ACC112 (cell line): ENCODE data around the gene POR.
A peak's percentile ranks its signal among the peaks of the same experiment; 100 is the strongest.
"Not testable (repeated sequence)": the region's sequence is repeated elsewhere in the genome, so short reads cannot be mapped to it uniquely, and the experiment has no call there.

ENCODE experiments used
- H2AFZ ChIP-seq: fragments of 200-600 bp; sonication (generic); one replicate; pipeline ENCODE4 v1.6.0; 2017; ENCODE audit warnings: antibody characterized with exemption, low read length; ENCODE audit not compliant: unreplicated experiment
- H3K27ac ChIP-seq: fragments of 200-600 bp; sonication (generic); 2 replicates; pipeline ENCODE4 v1.5.1; 2014; ENCODE audit warnings: low read depth, mild to moderate bottlenecking, antibody characterized with exemption, low read length, moderate library complexity
- H3K27me3 ChIP-seq: fragments of 200-600 bp; sonication (generic); 2 replicates; pipeline ENCODE4 v1.6.1; 2014; ENCODE audit warnings: mild to moderate bottlenecking, antibody characterized with exemption, low read length, moderate library complexity, mixed read lengths; ENCODE audit not compliant: insufficient read depth
- H3K36me3 ChIP-seq: fragments of 200-600 bp; sonication (generic); 2 replicates; pipeline ENCODE4 v1.6.1; 2016; ENCODE audit warnings: mild to moderate bottlenecking, antibody characterized with exemption, low read length, moderate library complexity, mixed read lengths; ENCODE audit not compliant: insufficient read depth
- H3K4me1 ChIP-seq: fragments of 200-600 bp; sonication (generic); one replicate; pipeline ENCODE4 v1.6.1; 2016; ENCODE audit warnings: low read length, mixed read lengths; ENCODE audit not compliant: insufficient read depth, unreplicated experiment, control insufficient read depth
- H3K4me3 ChIP-seq: fragments of 200-600 bp; sonication (generic); 2 replicates; pipeline ENCODE4 v1.5.1; 2014; ENCODE audit warnings: mild to moderate bottlenecking, low read depth, low read length
- H3K79me2 ChIP-seq: fragments of 200-600 bp; sonication (generic); one replicate; pipeline ENCODE4 v1.6.0; 2016; ENCODE audit warnings: low read length; ENCODE audit not compliant: control insufficient read depth, unreplicated experiment, insufficient read depth

POR gene

GRCh38 chr7:75914655-75915415 lies at the start of gene POR:
Gene POR (plus strand): TSS chr7:75915155. CDS start chr7:75954002, 38,847 bp downstream.
- no peaks in the 10 kb centered on the region for H3K36me3 ChIP-seq
- no peaks in the 10 kb centered on the region for H3K4me1 ChIP-seq
- peak within 1 kb of the TSS; percentile 83 for H2AFZ ChIP-seq
- no peaks in the 10 kb centered on the region for H3K27me3 ChIP-seq
- peak within 1 kb of the TSS; percentile 16; the same call in 1 of the 2 replicates for H3K27ac ChIP-seq
- H3K79me2 ChIP-seq: peaks cover 45% of the 10 kb centered on the region
- H3K4me3 ChIP-seq: peak within 1 kb of the TSS; percentile 99

- H3K27ac ChIP-seq: no peak overlapping the region
- peaks cover 9% of the 10 kb centered on the region for H3K4me1 ChIP-seq
- no peak overlapping the region for H2AFZ ChIP-seq
- no peaks in the 10 kb centered on the region for H3K36me3 ChIP-seq
- no peaks in the 10 kb centered on the region for H3K27me3 ChIP-seq
- H3K4me3 ChIP-seq: 0 out of 2 replicates have a peak overlapping the region, but pooled peaks have one; percentile 24
- H3K79me2 ChIP-seq: no peaks in the 10 kb centered on the region
Measured at GRCh38 chr7:75866114-75866488, 48.9 kb upstream of the POR start.

DNA sequence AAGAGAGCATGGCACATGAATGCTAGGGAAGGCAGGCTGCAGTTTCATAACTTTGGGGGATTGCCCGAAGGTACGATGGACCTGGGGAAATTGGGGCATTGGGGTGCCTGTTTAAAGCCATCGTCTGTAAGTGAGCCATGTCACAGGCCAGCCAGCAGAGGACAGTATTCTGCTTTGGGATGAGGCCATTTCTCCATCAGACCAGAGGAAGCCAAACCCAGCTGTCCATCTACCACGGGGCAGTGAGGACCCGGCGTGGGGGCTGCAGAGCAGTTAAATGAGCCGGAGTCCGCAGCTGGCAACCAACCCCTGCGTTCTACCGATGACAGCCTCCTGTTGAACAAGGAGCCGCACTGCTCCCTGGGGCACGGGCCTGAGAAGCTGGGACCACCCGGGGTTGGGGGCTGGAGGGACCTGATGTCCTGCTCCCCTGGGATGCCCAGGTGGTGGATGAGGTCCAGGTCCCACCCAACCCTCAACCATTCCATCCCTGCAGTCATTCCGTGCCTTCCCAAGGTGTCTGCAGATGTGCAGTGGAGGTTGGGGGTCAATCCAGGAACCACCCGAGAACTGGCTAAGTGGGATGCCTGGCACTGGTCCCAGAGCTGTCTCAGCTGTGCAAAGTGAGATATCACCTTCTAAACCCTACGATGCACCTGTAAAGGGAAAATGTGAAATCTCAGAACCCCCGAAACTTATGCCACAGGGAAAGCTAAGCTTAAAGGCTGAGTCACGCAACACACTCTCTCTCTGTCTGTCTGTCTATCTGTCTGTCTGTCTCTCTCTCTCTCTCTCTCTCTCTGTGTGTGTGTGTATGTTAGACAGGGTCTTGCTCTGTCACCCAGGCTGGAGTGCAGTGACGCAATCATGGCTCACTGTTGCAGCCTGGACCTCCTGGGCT lies 48.2 kb upstream of the POR start:
- Histone ChIP-seq H3K79me2 (no peaks in the 10 kb centered on the region), H3K4me3 (0 out of 2 replicates have a peak overlapping the region, but pooled peaks have one; percentile 24), H3K27ac (no peak overlapping the region), H3K36me3 (no peaks in the 10 kb centered on the region), H3K4me1 (peaks cover 9% of the 10 kb centered on the region), H2AFZ (no peak overlapping the region), H3K27me3 (no peaks in the 10 kb centered on the region)

DNA sequence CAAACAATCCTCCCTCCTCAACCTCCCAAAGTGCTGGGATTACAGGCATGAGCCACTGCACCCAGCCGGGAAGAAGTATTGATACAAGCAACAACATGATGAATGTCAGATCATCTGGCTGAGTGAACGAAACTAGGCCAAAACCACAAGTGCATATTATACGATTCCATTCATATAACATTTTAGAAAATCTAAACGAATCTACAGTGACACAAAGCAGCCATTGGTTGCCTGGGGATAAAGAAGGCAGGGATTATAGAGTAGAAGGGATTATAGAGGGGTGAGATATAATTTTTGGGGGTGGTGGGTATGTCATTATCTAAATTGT lies 47.6 kb upstream of the POR start:
- H3K27me3 ChIP-seq: no peaks in the 10 kb centered on the region
- no peak overlapping the region for H3K27ac ChIP-seq
- no peak overlapping the region for H3K4me3 ChIP-seq
- peaks cover 12% of the 10 kb centered on the region for H3K4me1 ChIP-seq
- no peaks in the 10 kb centered on the region for H3K36me3 ChIP-seq
- H3K79me2 ChIP-seq: no peaks in the 10 kb centered on the region
- no peak overlapping the region for H2AFZ ChIP-seq

GRCh38 chr7:75868153-75868552 lies 46.8 kb upstream of the POR start:
- Histone ChIP-seq H3K4me1 (peaks cover 16% of the 10 kb centered on the region), H3K79me2 (no peaks in the 10 kb centered on the region), H2AFZ (no peak overlapping the region), H3K27ac (no peak overlapping the region), H3K27me3 (no peaks in the 10 kb centered on the region), H3K36me3 (no peaks in the 10 kb centered on the region), H3K4me3 (no peak overlapping the region)

GRCh38 chr7:75869776-75870379 lies 45.1 kb upstream of the POR start:
- no peak overlapping the region for H2AFZ ChIP-seq
- H3K27me3 ChIP-seq: no peaks in the 10 kb centered on the region
- H3K4me3 ChIP-seq: no peak overlapping the region
- H3K27ac ChIP-seq: no peak overlapping the region
- peaks cover 16% of the 10 kb centered on the region for H3K4me1 ChIP-seq
- no peaks in the 10 kb centered on the region for H3K36me3 ChIP-seq
- no peaks in the 10 kb centered on the region for H3K79me2 ChIP-seq

DNA sequence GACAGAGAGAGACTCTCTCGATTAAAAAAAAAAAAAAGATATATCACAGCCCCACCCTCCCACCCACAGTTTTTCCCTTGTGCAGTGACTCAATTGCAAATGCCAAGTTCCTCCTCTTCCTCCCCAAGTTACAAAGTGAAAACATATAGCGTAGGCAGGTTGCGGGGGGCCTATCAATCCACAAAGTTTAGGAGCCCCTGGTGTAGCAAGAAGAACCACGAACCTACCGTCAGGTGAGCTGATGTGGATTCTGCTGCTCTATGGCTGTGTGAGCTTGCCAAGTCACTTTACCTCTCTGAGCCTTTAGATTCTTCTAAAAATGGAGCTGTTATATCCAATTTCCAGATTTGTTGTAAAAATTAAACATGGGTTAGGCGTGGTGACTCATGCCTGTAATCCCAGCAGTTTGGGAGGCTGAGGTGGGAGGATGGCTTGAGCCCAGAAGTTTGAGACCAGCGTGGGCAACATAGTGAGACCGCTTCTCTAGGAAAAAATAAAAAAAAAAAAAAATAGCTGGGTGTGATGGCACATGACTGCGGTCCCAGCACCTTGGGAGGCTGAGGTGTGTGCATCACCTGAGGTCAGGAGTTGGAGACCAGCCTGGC lies 44.3 kb upstream of the POR start:
- Histone ChIP-seq H3K27ac (no peak overlapping the region), H3K27me3 (no peaks in the 10 kb centered on the region), H3K79me2 (no peaks in the 10 kb centered on the region), H3K36me3 (no peaks in the 10 kb centered on the region), H3K4me3 (no peak overlapping the region), H3K4me1 (peaks cover 16% of the 10 kb centered on the region), H2AFZ (no peak overlapping the region)

- Histone ChIP-seq H3K4me3 (no peak overlapping the region), H3K4me1 (peaks cover 7% of the 10 kb centered on the region), H2AFZ (peak overlapping the region; percentile 84), H3K36me3 (no peaks in the 10 kb centered on the region), H3K27ac (no peak overlapping the region), H3K79me2 (no peaks in the 10 kb centered on the region), H3K27me3 (no peaks in the 10 kb centered on the region)
Measured at GRCh38 chr7:75872073-75872782, 42.7 kb upstream of the POR start.

- not testable (repeated sequence) for H2AFZ ChIP-seq, H3K36me3 ChIP-seq, H3K27ac ChIP-seq, H3K79me2 ChIP-seq, H3K4me3 ChIP-seq, H3K27me3 ChIP-seq
- H3K4me1 ChIP-seq: peaks cover 14% of the 10 kb centered on the region
Measured at GRCh38 chr7:75874180-75874579, 40.8 kb upstream of the POR start.
